ENCODE measurements around the gene MINDY1. TPM values are rescaled to one million over a fixed set of nuclear protein-coding genes. Genes with fewer than 3 reads are reported as not detected.

The MINDY1 gene
- total RNA-seq, 4 donors from 2014 or later = 50.9 to 103 (median 90.4) TPM

DNA sequence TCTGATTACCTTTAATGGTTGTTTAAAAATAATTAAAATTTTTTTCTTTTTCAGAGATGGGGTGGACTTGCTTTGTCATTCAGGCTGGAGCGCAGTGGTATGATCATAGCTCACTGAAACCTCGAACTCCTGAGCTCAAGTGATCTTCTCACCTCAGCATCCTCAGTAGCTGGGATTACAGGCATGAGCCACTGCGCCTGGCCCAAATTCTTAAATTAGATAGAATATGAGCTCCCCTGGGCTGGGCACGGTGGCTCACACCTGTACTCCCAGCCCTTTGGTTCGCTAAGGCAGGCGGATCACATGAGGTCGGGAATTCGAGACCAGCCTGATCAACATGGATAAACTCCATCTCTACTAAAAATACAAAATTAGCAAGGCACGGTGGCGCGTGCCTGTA lies 49.0 kb downstream of the MINDY1 start:
- no peak overlapping the region for H3K27ac ChIP-seq
- intact Hi-C loops (cut with DNase I) = no loop called here
- no peaks in the 10 kb centered on the region for H3K9me3 ChIP-seq
- peaks cover 52 to 61% of the 10 kb centered on the region in 2 donors for H3K36me3 ChIP-seq
- WGBS, 2 donors = 97 to 99% methylated on average over 11 of the region's 11 CpGs
- TF ChIP-seq POLR2A (IDR thresholded peaks at IDR 0.05) = no peak
- TF ChIP-seq, protein P1, sequence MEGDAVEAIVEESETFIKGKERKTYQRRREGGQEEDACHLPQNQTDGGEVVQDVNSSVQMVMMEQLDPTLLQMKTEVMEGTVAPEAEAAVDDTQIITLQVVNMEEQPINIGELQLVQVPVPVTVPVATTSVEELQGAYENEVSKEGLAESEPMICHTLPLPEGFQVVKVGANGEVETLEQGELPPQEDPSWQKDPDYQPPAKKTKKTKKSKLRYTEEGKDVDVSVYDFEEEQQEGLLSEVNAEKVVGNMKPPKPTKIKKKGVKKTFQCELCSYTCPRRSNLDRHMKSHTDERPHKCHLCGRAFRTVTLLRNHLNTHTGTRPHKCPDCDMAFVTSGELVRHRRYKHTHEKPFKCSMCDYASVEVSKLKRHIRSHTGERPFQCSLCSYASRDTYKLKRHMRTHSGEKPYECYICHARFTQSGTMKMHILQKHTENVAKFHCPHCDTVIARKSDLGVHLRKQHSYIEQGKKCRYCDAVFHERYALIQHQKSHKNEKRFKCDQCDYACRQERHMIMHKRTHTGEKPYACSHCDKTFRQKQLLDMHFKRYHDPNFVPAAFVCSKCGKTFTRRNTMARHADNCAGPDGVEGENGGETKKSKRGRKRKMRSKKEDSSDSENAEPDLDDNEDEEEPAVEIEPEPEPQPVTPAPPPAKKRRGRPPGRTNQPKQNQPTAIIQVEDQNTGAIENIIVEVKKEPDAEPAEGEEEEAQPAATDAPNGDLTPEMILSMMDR (IDR thresholded peaks at IDR 0.05) = no peak
- no peak for DNase-seq
- H3K4me3 ChIP-seq (replicated peaks in 1 of 3) = no peak overlapping the region
- no peaks in the 10 kb centered on the region for H3K27me3 ChIP-seq
- no peaks in the 10 kb centered on the region for H3K4me1 ChIP-seq

DNA sequence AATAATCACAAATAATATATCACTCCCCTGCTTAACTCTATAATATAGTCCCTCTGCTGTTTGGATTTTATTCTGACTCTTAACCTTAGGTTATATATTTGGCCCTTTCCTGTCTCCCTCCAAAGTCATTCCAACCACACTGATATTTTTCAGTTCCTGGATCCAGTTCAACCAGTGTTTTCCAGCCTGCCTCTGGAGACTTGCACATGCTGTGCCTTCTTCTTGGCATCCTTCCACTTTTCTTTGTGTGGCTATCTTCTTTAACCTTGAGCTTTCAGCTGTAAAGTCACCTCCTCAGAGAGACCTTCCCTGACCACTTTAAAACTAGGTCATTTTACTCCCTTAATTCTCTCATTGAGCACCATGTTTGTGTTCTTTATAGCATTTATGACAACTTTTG lies 51.4 kb downstream of the MINDY1 start:
- Histone ChIP-seq H3K36me3 (peaks cover 49 to 55% of the 10 kb centered on the region in 2 donors), H3K4me1 (no peaks in the 10 kb centered on the region), H3K27me3 (no peaks in the 10 kb centered on the region), H3K9me3 (no peaks in the 10 kb centered on the region), H3K4me3 (replicated peaks in 1 of 3) (no peak overlapping the region), H3K27ac (no peak overlapping the region)
- TF ChIP-seq, protein P1 (IDR thresholded peaks at IDR 0.05) = no peak
- no peak for TF ChIP-seq POLR2A (IDR thresholded peaks at IDR 0.05)
- intact Hi-C loops (cut with DNase I) = no loop called here
- DNase-seq = no peak

DNA sequence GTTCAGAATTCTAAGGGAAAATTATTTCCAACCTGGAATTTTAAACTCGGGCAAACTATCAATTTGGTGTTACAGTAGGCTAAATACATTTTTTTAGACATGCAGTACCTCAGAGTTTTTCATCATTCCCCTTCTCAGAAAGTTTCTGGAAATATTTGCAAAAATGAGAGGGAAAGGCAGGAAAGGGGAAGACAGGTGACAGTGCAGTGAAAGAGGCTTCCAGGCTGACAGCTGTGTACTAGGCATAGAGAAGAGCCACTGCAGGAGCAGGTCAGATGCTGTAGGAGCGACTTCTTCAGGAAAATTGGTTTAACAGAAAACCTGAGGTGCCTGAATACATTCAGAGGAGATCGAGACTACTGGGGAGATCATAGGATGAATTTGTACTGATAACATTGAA lies 52.0 kb downstream of the MINDY1 start:
- no peak for DNase-seq
- 91 to 95% methylated on average over 3 of the region's 3 CpGs for WGBS, 2 donors
- H3K4me1 ChIP-seq = no peaks in the 10 kb centered on the region
- intact Hi-C loops (cut with DNase I) = no loop called here
- no peak overlapping the region for H3K27ac ChIP-seq
- H3K9me3 ChIP-seq = no peaks in the 10 kb centered on the region
- no peak for TF ChIP-seq POLR2A (IDR thresholded peaks at IDR 0.05)
- TF ChIP-seq, protein P1 (IDR thresholded peaks at IDR 0.05) = no peak
- H3K36me3 ChIP-seq = peaks cover 49 to 55% of the 10 kb centered on the region in 2 donors
- H3K4me3 ChIP-seq (replicated peaks in 1 of 3) = no peak overlapping the region
- no peaks in the 10 kb centered on the region for H3K27me3 ChIP-seq

Small RNA genes within 50 kb of the gene (small RNA-seq; reads per million reads assigned to genes)
- gene RNU6-884P = not detected

Other genes starting within 250 kb of the MINDY1 start
- 10 to 100 TPM; 26.2 to 49.3 (median 33.1) TPM for gene CTSS, start 241.1 kb downstream of the MINDY1 start, total RNA-seq
- gene CTSK, start 198.6 kb downstream of the MINDY1 start, total RNA-seq = 10 to 100 TPM; 16.1 to 76.2 (median 36.8) TPM
- 10 to 100 TPM; 44.2 to 58.3 (median 51.4) TPM for gene ARNT, start 130.3 kb downstream of the MINDY1 start, total RNA-seq
- gene CTXND2, start 119.8 kb downstream of the MINDY1 start, total RNA-seq = not detected
- gene SETDB1, start 80.5 kb downstream of the MINDY1 start, total RNA-seq = 10 to 100 TPM; 35.4 to 59.9 (median 44.8) TPM
- gene CERS2, start 32.1 kb downstream of the MINDY1 start, total RNA-seq = 100 to 1,000 TPM; 158 to 183 (median 171) TPM
- 10 to 100 TPM in 2 of 4 donors, 1 to 10 TPM in 2; 5.8 to 14.9 (median 10.0) TPM for gene ANXA9, start 24.6 kb downstream of the MINDY1 start, total RNA-seq
- 10 to 100 TPM; 66.0 to 79.0 (median 76.3) TPM for gene PRUNE1, start 1.5 kb upstream of the MINDY1 start, total RNA-seq
- 10 to 100 TPM in 1 of 4 donors, 1 to 10 TPM in 3; 4.0 to 16.8 (median 5.0) TPM for gene BNIPL, start 29.7 kb upstream of the MINDY1 start, total RNA-seq
- gene C1orf56, start 40.8 kb upstream of the MINDY1 start, total RNA-seq = 10 to 100 TPM in 3 of 4 donors, 1 to 10 TPM in 1; 7.8 to 22.6 (median 14.8) TPM
- 10 to 100 TPM; 64.9 to 95.3 (median 82.2) TPM for gene CDC42SE1, start 52.7 kb upstream of the MINDY1 start, total RNA-seq
- 1 to 10 TPM in 2 of 4 donors, under 1 TPM in 2; 0.46 to 1.6 (median 1.2) TPM for gene MLLT11, start 53.5 kb upstream of the MINDY1 start, total RNA-seq
- 10 to 100 TPM; 14.9 to 22.2 (median 18.3) TPM for gene GABPB2, start 63.9 kb upstream of the MINDY1 start, total RNA-seq
- 1 to 10 TPM; 2.5 to 5.9 (median 3.4) TPM for gene SEMA6C, start 139.7 kb upstream of the MINDY1 start, total RNA-seq
- gene TNFAIP8L2, start 149.7 kb upstream of the MINDY1 start, total RNA-seq = 1 to 10 TPM; 2.2 to 4.2 (median 2.4) TPM
- gene LYSMD1, start 159.0 kb upstream of the MINDY1 start, total RNA-seq = 10 to 100 TPM; 13.4 to 19.7 (median 15.7) TPM
- gene SCNM1, start 159.2 kb upstream of the MINDY1 start, total RNA-seq = 10 to 100 TPM; 13.2 to 44.5 (median 24.5) TPM
- gene TMOD4, start 169.1 kb upstream of the MINDY1 start, total RNA-seq = not detected
- 10 to 100 TPM; 36.9 to 47.5 (median 39.9) TPM for gene VPS72, start 183.3 kb upstream of the MINDY1 start, total RNA-seq
- 10 to 100 TPM; 53.4 to 74.5 (median 57.8) TPM for gene PIP5K1A, start 191.7 kb upstream of the MINDY1 start, total RNA-seq
- 100 to 1,000 TPM in 2 of 4 donors, 10 to 100 TPM in 2; 77.1 to 110 (median 96.5) TPM for gene PSMD4, start 247.8 kb upstream of the MINDY1 start, total RNA-seq

All from thyroid gland (tissue), 4 donors.